HG03159 (cell line): ENCODE data around the gene SLC7A5.
"Not testable (repeated sequence)": the region's sequence is repeated elsewhere in the genome, so short reads cannot be mapped to it uniquely, and the experiment has no call there.

Experiments used
- ATAC-seq: cut with Tn5 transposase; IDR thresholded peaks from one replicate; pipeline ENCODE4 v1.9.1; 2021; ENCODE audit warnings: mild to moderate bottlenecking, moderate library complexity; ENCODE audit not compliant: unreplicated experiment

The SLC7A5 gene

GRCh38 chr16:87862597-87863326 is 6.5 kb downstream of the SLC7A5 start:
- ATAC-seq: not testable (repeated sequence)

GRCh38 chr16:87861300-87862099 is 7.8 kb downstream of the SLC7A5 start:
- not testable (repeated sequence) for ATAC-seq

GRCh38 chr16:87860553-87861299 is 8.6 kb downstream of the SLC7A5 start:
- no peak for ATAC-seq

- ATAC-seq: not testable (repeated sequence)
Observed at GRCh38 chr16:87858151-87858993, 10.9 kb downstream of the SLC7A5 start.

- no peak for ATAC-seq
Observed at GRCh38 chr16:87856791-87857228, 12.5 kb downstream of the SLC7A5 start.

- no peak for ATAC-seq
Observed at GRCh38 chr16:87855852-87856715, 13.2 kb downstream of the SLC7A5 start.

GRCh38 chr16:87854907-87855683 is 14.2 kb downstream of the SLC7A5 start:
- ATAC-seq: no peak

GRCh38 chr16:87854053-87854906 is 15.0 kb downstream of the SLC7A5 start:
- no peak for ATAC-seq

GRCh38 chr16:87853411-87854052 is 15.8 kb downstream of the SLC7A5 start:
- ATAC-seq: no peak

- ATAC-seq: no peak
Observed at GRCh38 chr16:87851601-87852000, 17.7 kb downstream of the SLC7A5 start.

- ATAC-seq: no peak
Observed at GRCh38 chr16:87851141-87851587, 18.1 kb downstream of the SLC7A5 start.

- ATAC-seq: peak; percentile 45
Observed at GRCh38 chr16:87850009-87851006, 19.0 kb downstream of the SLC7A5 start.

- no peak for ATAC-seq
Observed at GRCh38 chr16:87849419-87850008, 19.8 kb downstream of the SLC7A5 start.

- no peak for ATAC-seq
Observed at GRCh38 chr16:87848676-87849345, 20.5 kb downstream of the SLC7A5 start.
